Sigmoid colon (tissue), 3 donors: Measurements from ENCODE around the gene NDUFB10.

Experiments
- CTCF ChIP-seq, 4 experiments: fragments of 450-650 bp in 3 of 4; fragments of 200-600 bp in 1 of 4; IDR thresholded peaks; one replicate each; pipeline ENCODE4 v1.5.1; 2016 to 2019; ENCODE audit warnings: antibody characterized with exemption in 4 of 4, mild to moderate bottlenecking in 3 of 4, moderate library complexity in 2 of 4
- POLR2A ChIP-seq, 2 donors: fragments of 450-650 bp; IDR thresholded peaks; one replicate each; pipeline ENCODE4 v1.6.1; 2016; ENCODE audit warnings: antibody characterized with exemption in 2 of 2, mild to moderate bottlenecking in 2 of 2, moderate library complexity in 2 of 2

DNA sequence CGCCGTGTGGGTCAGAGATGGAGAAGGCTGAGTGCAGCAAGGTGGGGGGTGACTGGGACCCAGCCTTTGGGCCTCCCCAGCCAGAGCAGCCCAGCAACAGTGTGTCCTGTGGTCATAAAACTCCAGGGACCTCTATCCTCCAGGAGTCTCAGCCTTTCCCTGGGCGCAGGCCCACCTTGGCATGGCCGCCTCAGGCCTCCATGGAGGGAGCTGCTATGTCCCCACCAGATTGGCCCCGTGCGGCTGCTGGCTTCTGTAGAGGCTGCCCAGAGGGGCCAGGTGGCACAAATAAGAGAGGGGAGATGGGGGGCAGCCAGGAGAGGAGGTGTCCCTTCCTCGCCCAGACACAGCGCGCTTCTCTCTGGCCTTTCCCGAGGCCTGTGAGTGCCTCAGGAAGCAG lies 27.9 kb downstream of the NDUFB10 start:
- TF ChIP-seq CTCF (IDR thresholded peaks at IDR 0.05) (no peak), POLR2A (IDR thresholded peaks at IDR 0.05) (no peak)
